Amniotic epithelial cell (primary cell): ENCODE measurements around the gene NR0B2.
"Not testable (repeated sequence)": the region's sequence is repeated elsewhere in the genome, so short reads cannot be mapped to it uniquely, and the experiment has no call there.

Experiments
- DNase-seq: peaks from one replicate; pipeline ENCODE4 v3.0.0-alpha.2; 2010; ENCODE audit warnings: low read depth

Gene NR0B2, protein sequence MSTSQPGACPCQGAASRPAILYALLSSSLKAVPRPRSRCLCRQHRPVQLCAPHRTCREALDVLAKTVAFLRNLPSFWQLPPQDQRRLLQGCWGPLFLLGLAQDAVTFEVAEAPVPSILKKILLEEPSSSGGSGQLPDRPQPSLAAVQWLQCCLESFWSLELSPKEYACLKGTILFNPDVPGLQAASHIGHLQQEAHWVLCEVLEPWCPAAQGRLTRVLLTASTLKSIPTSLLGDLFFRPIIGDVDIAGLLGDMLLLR

GRCh38 chr1:26913754-26914619 lies at the start of gene NR0B2:
NR0B2 (minus strand) TSS chr1:26913975; CDS start chr1:26913940, 35 bp downstream.
- no peak for DNase-seq

DNA sequence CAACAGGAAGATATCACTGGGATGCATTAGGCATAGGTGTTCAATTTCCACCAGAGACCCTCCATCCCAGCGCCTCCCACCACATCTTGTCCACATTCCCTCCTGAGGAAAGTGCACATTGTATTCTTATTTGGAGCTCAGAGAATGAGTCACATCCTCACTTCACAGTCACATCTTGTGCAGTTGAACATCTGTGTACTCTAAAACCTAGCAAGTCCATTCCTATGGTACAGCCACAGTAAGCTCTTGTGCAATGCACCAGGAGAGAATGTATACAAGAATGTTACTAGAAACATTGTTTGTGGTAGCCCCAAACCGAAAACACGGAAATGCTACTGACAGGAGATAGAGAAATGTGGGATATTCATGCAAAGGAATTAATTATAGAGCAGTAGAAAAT lies 48.1 kb upstream of the NR0B2 start:
- DNase-seq: peak; percentile 98

DNA sequence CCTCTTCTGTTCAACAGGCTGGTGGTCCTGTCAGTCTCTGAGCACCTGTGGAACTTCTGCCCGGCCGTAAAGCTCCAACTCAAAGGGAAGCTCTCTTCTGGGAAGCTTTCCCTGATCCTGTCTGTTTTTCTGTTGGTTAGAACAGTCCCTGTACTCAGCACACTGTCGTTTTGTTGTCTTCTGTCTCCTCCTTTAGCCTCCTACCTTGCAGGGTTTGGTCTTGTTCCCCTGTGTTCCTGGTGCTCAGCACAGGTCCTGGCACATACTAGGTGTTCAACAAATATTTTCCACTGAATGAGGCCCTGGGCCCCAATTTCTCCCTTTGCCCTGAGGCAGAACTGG lies 46.8 kb upstream of the NR0B2 start:
- no peak for DNase-seq

- no peak for DNase-seq
Observed at GRCh38 chr1:26959722-26960624, 46.2 kb upstream of the NR0B2 start, which contains the start of gene KDF1. KDF1 (minus strand) TSS chr1:26960468; CDS start chr1:26952380, 8,088 bp downstream.

- no peak for DNase-seq
Observed at GRCh38 chr1:26959270-26959669, 45.5 kb upstream of the NR0B2 start.

GRCh38 chr1:26957306-26957705 lies 43.5 kb upstream of the NR0B2 start:
- DNase-seq: no peak

DNA sequence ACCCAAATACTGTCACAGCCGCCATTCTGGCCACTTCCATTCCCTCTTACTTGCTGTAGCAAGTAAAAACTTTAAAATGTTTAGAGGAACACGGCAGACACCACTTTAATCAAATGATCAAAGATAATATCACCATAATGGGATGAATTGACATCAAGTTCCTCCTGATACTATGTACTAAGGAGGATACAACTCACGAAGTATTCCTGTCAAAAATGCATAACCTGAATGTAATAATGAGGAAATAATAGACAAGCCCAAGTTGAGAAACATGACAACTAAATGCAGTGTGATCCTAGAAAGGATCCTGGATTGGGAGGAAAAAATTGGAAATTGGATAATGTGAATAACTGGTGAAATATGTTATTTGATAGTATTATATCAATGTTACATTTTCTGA lies 42.5 kb upstream of the NR0B2 start:
- DNase-seq: no peak

DNA sequence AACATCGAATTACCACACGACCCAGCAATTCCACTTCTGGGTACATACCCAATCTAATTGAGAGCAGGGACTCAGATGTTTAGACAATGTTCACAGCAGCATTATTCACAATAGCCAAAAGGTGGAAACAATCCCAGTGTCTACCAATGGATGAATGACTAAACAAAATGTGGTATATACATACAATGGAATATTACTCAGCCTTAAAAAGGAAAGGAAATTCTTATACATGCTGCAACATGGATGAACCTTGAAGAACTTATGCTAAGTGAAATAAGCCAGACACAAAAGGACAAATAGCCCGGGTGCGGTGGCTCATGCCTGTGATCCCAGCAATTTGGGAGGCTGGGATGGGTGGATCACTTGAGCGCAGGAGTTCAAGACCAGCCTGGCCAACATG lies 39.6 kb upstream of the NR0B2 start:
- DNase-seq: no peak

DNA sequence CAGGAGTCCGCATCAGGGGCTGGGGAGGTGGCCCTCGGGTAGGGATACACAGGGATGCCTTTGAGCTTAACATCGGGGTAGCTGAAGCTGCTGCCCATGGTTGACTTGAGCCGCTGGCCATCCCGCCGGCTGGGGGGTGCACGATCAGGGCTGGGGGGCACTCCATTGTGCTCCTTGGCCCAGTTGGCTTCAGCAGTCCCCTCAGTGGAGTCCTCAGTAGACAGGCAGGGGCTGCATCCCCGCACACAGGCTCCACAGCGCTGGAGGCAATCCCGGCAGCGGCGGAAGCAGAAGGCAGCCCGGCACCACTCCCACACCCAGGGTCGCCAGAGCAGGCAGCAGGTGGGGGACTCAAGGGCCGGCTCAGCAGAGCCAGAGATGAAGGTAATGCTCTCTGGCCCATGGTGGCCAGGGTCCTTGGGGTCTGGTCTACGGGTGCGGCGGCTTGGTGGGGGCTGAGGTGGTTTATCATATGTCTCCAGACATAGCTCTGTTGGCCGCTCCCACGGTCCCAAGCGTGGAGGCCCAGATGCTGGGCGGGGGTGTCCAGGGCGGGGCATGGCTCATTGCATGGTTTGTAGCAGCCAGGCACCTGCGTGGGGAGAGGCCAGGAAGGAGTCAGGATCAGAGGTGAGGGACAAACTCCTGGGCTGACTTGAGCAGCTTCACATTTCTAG lies 38.2 kb upstream of the NR0B2 start:
- no peak for DNase-seq

GRCh38 chr1:26951216-26951615 lies 37.4 kb upstream of the NR0B2 start:
- DNase-seq: no peak

DNA sequence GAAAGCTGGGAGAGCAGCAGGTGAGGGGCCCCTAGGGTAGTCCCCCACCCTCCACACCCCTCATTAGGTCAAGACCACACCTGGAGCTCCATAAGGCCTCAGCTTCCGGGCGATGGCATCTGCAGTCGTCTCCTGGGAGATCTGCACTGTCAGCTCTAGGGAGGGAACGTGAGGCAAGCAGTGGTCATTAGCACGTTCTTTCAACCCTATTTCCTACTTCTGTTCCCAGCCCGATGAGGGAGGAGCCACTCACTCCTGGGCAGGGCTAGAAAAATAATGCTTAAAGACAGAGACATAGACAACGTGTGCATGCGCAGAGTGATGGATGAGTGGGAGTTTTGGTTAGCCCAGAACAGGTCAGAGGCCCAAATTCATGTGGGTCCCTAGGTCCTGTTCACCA lies 36.8 kb upstream of the NR0B2 start:
- no peak for DNase-seq

DNA sequence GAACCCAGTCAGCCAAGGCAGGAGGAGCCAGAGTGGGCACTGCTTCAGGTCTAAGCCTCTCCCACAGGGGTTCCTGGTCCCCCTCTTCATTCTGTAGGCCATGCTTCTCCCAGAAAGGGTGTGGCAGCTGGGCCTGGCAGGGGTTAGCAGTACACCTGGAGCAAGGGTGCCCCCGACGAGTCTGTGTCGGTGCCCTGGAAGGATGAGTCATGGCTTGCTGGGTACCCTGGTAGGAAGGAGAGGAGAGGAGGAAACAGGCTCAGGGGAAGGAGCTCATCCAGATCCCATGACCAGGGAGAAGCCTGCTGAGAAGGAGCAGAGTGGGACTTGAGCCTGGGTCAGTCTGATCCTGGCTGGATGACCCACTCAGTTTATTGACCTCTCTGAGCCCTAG lies 36.1 kb upstream of the NR0B2 start:
- DNase-seq: no peak

DNA sequence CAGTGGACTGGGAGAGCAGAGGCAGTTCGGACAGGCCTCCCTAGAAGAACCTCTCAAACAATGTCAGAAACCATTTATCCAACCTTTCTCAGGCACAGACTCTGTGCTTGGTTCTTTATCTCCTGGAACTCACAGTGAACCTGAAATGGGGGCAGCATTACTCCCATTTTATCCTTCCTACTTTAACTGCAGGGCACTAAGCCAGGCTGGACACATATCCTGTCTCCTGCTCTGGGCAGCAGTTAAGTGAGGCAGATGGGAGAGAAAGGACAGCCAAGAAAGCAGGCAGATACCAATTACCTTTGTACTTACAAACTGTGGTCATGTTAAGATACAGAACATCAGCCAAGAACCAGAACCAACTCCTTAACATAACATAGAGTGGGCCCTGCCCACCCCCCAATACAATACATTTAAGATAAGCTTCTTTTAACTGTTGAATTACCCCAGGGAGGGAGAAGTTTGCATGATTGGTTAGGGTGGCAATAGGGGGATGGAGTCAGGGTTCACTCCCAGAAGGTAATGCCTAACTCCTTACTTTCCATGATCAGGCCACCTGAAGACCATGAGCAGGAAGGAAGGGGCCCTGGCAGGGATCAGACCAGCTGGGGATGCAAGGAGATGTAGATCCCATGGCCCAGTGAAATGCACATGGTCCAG lies 35.6 kb upstream of the NR0B2 start:
- DNase-seq: no peak

DNA sequence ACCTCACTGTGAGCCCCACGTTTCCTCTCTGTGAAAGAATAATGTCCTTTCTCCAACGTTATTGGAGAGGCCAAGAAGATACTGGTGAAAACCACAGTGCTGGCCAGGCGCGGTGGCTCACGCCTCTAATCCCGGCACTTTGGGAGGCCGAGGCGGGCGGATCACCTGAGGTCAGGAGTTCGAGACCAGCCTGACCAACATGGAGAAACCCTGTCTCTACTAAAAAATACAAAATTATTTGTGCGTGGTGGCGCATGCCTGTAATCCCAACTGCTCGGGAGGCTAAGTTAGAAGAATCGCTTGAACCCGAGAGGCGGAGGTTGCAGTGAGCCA lies 34.9 kb upstream of the NR0B2 start:
- not testable (repeated sequence) for DNase-seq

GRCh38 chr1:26946270-26946669 lies 32.5 kb upstream of the NR0B2 start:
- DNase-seq: no peak

GRCh38 chr1:26945728-26946127 lies 32.0 kb upstream of the NR0B2 start:
- DNase-seq: no peak

GRCh38 chr1:26945138-26945537 lies 31.4 kb upstream of the NR0B2 start:
- DNase-seq: no peak

GRCh38 chr1:26942656-26943055 lies 28.9 kb upstream of the NR0B2 start:
- no peak for DNase-seq

DNA sequence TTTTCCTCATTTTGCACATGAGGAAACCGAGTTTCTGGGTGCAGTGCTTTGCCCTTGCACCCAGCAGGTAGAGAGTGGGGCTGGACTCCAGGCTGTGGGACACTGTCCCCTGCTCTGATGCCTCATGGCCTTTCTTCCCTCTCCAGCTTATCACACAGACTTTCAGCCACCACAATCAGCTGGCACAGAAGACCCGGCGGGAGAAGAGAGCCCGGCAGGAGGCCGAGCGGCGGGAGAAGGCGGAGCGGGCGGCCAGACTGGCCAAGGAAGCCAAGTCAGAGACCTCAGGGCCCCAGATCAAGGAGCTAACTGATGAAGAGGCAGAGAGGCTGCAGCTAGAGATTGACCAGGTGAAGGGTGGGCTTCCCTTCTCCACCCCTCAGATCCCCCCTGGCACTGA lies 27.5 kb upstream of the NR0B2 start:
- no peak for DNase-seq

DNA sequence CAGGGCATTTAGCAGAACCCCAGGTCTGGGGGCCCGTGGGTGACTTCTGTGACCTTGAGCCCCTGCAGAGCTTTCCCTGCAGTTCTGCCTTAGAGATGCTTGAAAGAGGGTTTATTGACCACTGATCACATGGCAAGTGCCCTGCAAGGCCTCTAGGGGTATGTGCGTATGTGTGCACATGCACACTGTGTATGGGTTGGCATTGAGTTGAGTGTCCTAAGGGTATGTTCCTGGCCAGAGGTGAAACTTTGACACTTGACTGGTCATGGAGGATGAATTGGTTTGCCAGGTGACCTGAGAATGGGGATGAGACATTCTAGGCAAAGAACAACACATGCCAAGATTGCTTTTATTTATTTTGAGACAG lies 24.9 kb upstream of the NR0B2 start:
- DNase-seq: no peak

DNA sequence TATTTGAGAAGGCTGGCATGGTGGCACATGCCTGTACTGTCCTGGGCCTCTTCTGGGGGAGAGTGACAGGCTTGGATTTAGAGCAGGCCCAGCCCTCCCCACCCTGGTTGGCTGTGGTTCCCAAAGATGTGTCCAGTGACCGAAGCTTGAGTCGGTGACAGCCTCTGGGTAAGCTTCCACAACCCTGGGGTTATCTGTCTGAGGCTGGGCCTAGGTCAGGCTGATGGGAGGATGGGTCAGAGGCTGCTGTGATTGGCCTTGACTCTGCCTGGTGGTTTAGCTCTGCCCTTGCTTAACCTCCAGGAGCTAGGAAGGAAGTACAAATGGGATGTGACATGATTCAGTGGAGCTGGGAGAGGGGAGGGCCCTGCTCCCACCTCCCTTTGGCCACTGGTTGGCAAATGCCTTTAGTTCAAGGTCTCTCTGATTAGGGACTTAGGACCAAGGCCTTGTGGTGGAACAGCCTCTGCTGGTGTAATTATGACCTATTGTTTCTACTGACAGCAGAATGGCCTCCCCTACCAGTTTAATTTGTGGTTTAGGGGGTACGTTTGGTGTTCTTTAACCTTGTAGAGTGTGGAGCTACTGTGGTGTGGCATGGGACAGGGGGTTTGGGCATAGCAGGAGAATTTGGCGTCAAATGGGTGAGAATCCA lies 24.4 kb upstream of the NR0B2 start:
- DNase-seq: peak; percentile 32
